GM21526 (cell line): ENCODE measurements around the gene PHACTR2.
"Not testable (repeated sequence)": the region's sequence is repeated elsewhere in the genome, so short reads cannot be mapped to it uniquely, and the experiment has no call there.

Source experiments
- ATAC-seq: cut with Tn5 transposase; IDR thresholded peaks from one replicate; pipeline ENCODE4 v1.9.1; 2021; ENCODE audit warnings: moderate library complexity; ENCODE audit not compliant: unreplicated experiment, low FRiP score

Gene PHACTR2

GRCh38 chr6:143758551-143758950, 80.8 kb downstream of the PHACTR2 start:
- ATAC-seq = no peak

GRCh38 chr6:143759666-143760065, 81.9 kb downstream of the PHACTR2 start:
- no peak for ATAC-seq

- ATAC-seq = no peak
Measured at GRCh38 chr6:143761074-143761473, 83.3 kb downstream of the PHACTR2 start.

GRCh38 chr6:143762126-143762525, 84.4 kb downstream of the PHACTR2 start:
- no peak for ATAC-seq

GRCh38 chr6:143765422-143766184, 87.8 kb downstream of the PHACTR2 start:
- no peak for ATAC-seq

GRCh38 chr6:143766185-143766553, 88.4 kb downstream of the PHACTR2 start:
- ATAC-seq = no peak

- ATAC-seq = no peak
Measured at GRCh38 chr6:143767433-143767832, 89.7 kb downstream of the PHACTR2 start.

GRCh38 chr6:143772116-143773086, 94.6 kb downstream of the PHACTR2 start:
- ATAC-seq = no peak

GRCh38 chr6:143773506-143774150, 95.9 kb downstream of the PHACTR2 start:
- ATAC-seq = no peak

GRCh38 chr6:143774347-143774746, 96.6 kb downstream of the PHACTR2 start:
- ATAC-seq = no peak

- no peak for ATAC-seq
Measured at GRCh38 chr6:143775336-143775735, 97.6 kb downstream of the PHACTR2 start.

GRCh38 chr6:143778926-143779325, 101.2 kb downstream of the PHACTR2 start:
- no peak for ATAC-seq

- no peak for ATAC-seq
Measured at GRCh38 chr6:143782481-143782880, 104.7 kb downstream of the PHACTR2 start.

- ATAC-seq = no peak
Measured at GRCh38 chr6:143783077-143783476, 105.3 kb downstream of the PHACTR2 start.

- ATAC-seq = no peak
Measured at GRCh38 chr6:143784316-143784715, 106.6 kb downstream of the PHACTR2 start.

GRCh38 chr6:143786371-143786770, 108.6 kb downstream of the PHACTR2 start:
- not testable (repeated sequence) for ATAC-seq

GRCh38 chr6:143792402-143793279, 114.9 kb downstream of the PHACTR2 start:
- no peak for ATAC-seq

GRCh38 chr6:143793280-143793619, 115.5 kb downstream of the PHACTR2 start:
- no peak for ATAC-seq

- not testable (repeated sequence) for ATAC-seq
Measured at GRCh38 chr6:143796551-143796950, 118.8 kb downstream of the PHACTR2 start.

- ATAC-seq = not testable (repeated sequence)
Measured at GRCh38 chr6:143798487-143798886, 120.7 kb downstream of the PHACTR2 start.
